Keratinocyte (primary cell): ENCODE data around the gene EML5.

Source experiments
- EZH2 ChIP-seq: IDR thresholded peaks from one replicate; pipeline ENCODE4 v1.6.1; 2012; ENCODE audit warnings: inconsistent platforms, mild to moderate bottlenecking, low read length, moderate library complexity
- TF ChIP-seq, protein P1 (sequence below), 3 experiments: IDR thresholded peaks in 1 of 3; conservative IDR thresholded peaks in 1 of 3; optimal IDR thresholded peaks in 1 of 3; 2 replicates in 2 of 3; 3 replicates in 1 of 3; pipeline versions ENCODE3 to v1.5.1; 2011; ENCODE audit warnings: low read length in 3 of 3, mild to moderate bottlenecking in 3 of 3, moderate library complexity in 2 of 3, control low read depth in 1 of 3, inconsistent platforms in 1 of 3; ENCODE audit not compliant: insufficient read depth in 2 of 3; ENCODE audit errors: extremely low read depth in 1 of 3

DNA sequence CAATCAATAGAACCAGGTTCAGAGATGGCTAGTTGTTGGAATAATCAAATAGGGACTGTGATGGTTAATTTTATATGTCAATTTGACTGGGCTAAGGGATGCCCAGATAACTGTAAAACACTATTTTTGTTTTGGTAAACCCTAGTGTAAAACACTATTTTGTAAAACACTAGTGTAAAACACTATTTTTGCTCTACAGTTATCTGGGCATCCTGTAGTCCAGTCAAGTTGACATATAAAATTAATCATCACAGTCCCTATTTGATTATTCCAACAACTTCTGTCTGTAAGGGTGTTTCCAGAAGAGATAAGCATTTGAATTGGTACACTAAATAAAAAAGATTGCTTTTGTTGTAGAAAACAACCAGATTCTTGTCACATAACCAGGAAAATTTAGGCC, 15.6 kb upstream of the EML5 start:
- TF ChIP-seq, protein P1, sequence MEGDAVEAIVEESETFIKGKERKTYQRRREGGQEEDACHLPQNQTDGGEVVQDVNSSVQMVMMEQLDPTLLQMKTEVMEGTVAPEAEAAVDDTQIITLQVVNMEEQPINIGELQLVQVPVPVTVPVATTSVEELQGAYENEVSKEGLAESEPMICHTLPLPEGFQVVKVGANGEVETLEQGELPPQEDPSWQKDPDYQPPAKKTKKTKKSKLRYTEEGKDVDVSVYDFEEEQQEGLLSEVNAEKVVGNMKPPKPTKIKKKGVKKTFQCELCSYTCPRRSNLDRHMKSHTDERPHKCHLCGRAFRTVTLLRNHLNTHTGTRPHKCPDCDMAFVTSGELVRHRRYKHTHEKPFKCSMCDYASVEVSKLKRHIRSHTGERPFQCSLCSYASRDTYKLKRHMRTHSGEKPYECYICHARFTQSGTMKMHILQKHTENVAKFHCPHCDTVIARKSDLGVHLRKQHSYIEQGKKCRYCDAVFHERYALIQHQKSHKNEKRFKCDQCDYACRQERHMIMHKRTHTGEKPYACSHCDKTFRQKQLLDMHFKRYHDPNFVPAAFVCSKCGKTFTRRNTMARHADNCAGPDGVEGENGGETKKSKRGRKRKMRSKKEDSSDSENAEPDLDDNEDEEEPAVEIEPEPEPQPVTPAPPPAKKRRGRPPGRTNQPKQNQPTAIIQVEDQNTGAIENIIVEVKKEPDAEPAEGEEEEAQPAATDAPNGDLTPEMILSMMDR (optimal IDR thresholded peaks at IDR 0.05 in 1 of 3, IDR thresholded peaks at IDR 0.05 in 1 of 3, conservative IDR thresholded peaks at IDR 0.05 in 1 of 3; ENCODE audit: extremely low read depth in 1 of 3, insufficient read depth in 2 of 3, low read length in 3 of 3) = no peak
- TF ChIP-seq EZH2 = no peak
